B cell (primary cell): ENCODE data around the gene LRRC45. TPM values are rescaled to one million over a fixed set of nuclear protein-coding genes. Genes with fewer than 3 reads are reported as not detected.

Source experiments
- ATAC-seq: fragments of 200-7000 bp; cut with Tn5 transposase; one replicate; pipeline ENCODE4 v1.10.0; 2021; ENCODE audit warnings: low read depth, mild to moderate bottlenecking, moderate number of reproducible peaks, moderate library complexity
- CTCF ChIA-PET: fragments of 350-600 bp; sonication (Branson Sonifier 250); formaldehyde crosslinking; loops from one replicate; lab custom pipeline; 2021; ENCODE audit warnings: antibody characterized with exemption, inconsistent platforms; lab: Charles Lee
- POLR2A ChIA-PET: fragments of 350-600 bp; sonication (Branson Sonifier 250); formaldehyde crosslinking; loops from one replicate; lab custom pipeline; 2021; ENCODE audit warnings: antibody characterized with exemption; lab: Charles Lee
- DNase-seq: peaks from one replicate; pipeline ENCODE4 v3.0.0; 2013
- H2AFZ ChIP-seq: 2 replicates; pipeline ENCODE4 v1.6.1; 2012; ENCODE audit warnings: mild to moderate bottlenecking, low read depth, low read length; ENCODE audit not compliant: insufficient read depth, poor library complexity, severe bottlenecking
- H3K27ac ChIP-seq, 2 donors: 1 replicate in 1 of 2; 2 replicates in 1 of 2; pipeline ENCODE4 v1.5.1; 2012 to 2013; ENCODE audit warnings: low read length in 2 of 2, mild to moderate bottlenecking in 2 of 2, moderate library complexity in 1 of 2
- H3K27me3 ChIP-seq, 4 experiments: fragments of 200-600 bp in 1 of 4; sonication (generic) in 1 of 4; replicated peaks in 1 of 4; 1 replicate in 2 of 4; 2 replicates in 2 of 4; pipeline versions ENCODE4 v1.6.1 to v1.7.0; 2013 to 2016; ENCODE audit warnings: low read length in 3 of 4, mild to moderate bottlenecking in 2 of 4, mixed read lengths in 1 of 4, moderate library complexity in 1 of 4; ENCODE audit not compliant: insufficient read depth in 4 of 4, control insufficient read depth in 3 of 4; ENCODE audit errors: control extremely low read depth in 1 of 4
- H3K36me3 ChIP-seq, 2 experiments: replicated peaks in 1 of 2; 1 replicate in 1 of 2; 2 replicates in 1 of 2; pipeline versions ENCODE4 v1.6.1 to v1.7.1; 2013; ENCODE audit warnings: low read length in 1 of 2; ENCODE audit not compliant: insufficient read depth in 2 of 2, control insufficient read depth in 1 of 2; ENCODE audit errors: control extremely low read depth in 1 of 2, extremely low read depth in 1 of 2
- H3K4me1 ChIP-seq, 2 donors: fragments of 200-600 bp in 1 of 2; sonication (generic) in 1 of 2; 1 replicate in 1 of 2; 2 replicates in 1 of 2; pipeline versions ENCODE4 v1.5.1 to v1.6.1; 2013 to 2017; ENCODE audit warnings: low read length in 2 of 2; ENCODE audit not compliant: control insufficient read depth in 2 of 2, insufficient read depth in 2 of 2
- H3K4me2 ChIP-seq: replicated peaks from 2 replicates; pipeline ENCODE3; 2012; ENCODE audit warnings: mild to moderate bottlenecking, low read depth, low read length; ENCODE audit not compliant: poor library complexity, severe bottlenecking
- H3K4me3 ChIP-seq, 5 experiments: fragments of 200-600 bp in 1 of 5; sonication (generic) in 1 of 5; 1 replicate in 3 of 5; 2 replicates in 2 of 5; pipeline versions ENCODE4 v1.5.1 to v1.7.0; 2011 to 2016; ENCODE audit warnings: low read length in 4 of 5, mild to moderate bottlenecking in 4 of 5, low read depth in 2 of 5, control low read depth in 1 of 5, moderate library complexity in 1 of 5; ENCODE audit not compliant: insufficient read depth in 1 of 5; ENCODE audit errors: control extremely low read depth in 1 of 5, extremely low read depth in 1 of 5
- H3K79me2 ChIP-seq: fragments of 200-600 bp; sonication (generic); one replicate; pipeline ENCODE4 v1.6.0; 2016; ENCODE audit warnings: low read length; ENCODE audit not compliant: control insufficient read depth, insufficient read depth
- H3K9ac ChIP-seq: fragments of 200-600 bp; sonication (generic); 2 replicates; pipeline ENCODE4 v1.6.1; 2017; ENCODE audit warnings: mild to moderate bottlenecking, low read length, moderate library complexity
- H3K9me3 ChIP-seq, 3 donors: one replicate each; pipeline versions ENCODE4 v1.6.1 to v1.7.1; 2013; ENCODE audit warnings: low read length in 2 of 3; ENCODE audit not compliant: control insufficient read depth in 2 of 3, insufficient read depth in 1 of 3; ENCODE audit errors: control extremely low read depth in 1 of 3
- H4K20me1 ChIP-seq: 2 replicates; pipeline ENCODE4 v1.6.0; 2012; ENCODE audit warnings: mild to moderate bottlenecking, low read length; ENCODE audit not compliant: insufficient read depth, control insufficient read depth, poor library complexity, severe bottlenecking
- H3K27ac Mint-ChIP-seq: one replicate; pipeline ENCODE4 v1.8.0; 2021; ENCODE audit warnings: mixed read lengths
- H3K27me3 Mint-ChIP-seq: one replicate; pipeline ENCODE4 v1.8.0; 2021; ENCODE audit warnings: mixed read lengths
- H3K4me1 Mint-ChIP-seq: one replicate; pipeline ENCODE4 v1.8.0; 2021; ENCODE audit warnings: mixed read lengths
- H3K4me3 Mint-ChIP-seq: one replicate; pipeline ENCODE4 v1.8.0; 2021; ENCODE audit warnings: mixed read lengths
- H3K9me3 Mint-ChIP-seq: one replicate; pipeline ENCODE4 v1.8.0; 2022; ENCODE audit warnings: mixed read lengths; ENCODE audit not compliant: insufficient read depth
- EZH2 ChIP-seq: IDR thresholded peaks from 2 replicates; pipeline ENCODE4 v1.6.1; 2012; ENCODE audit warnings: borderline replicate concordance, low read depth, mild to moderate bottlenecking, moderate library complexity, low read length; ENCODE audit not compliant: insufficient read depth, poor library complexity, severe bottlenecking
- WGBS: methylation state at CpG from one replicate; pipeline ENCODE4 v1.1.5; 2013; ENCODE audit warnings: missing lambda C conversion rate; ENCODE audit not compliant: insufficient coverage; 5-methylcytosine and 5-hydroxymethylcytosine counted together
- intact Hi-C: fragments of 100-400 bp; cut with micrococcal nuclease; formaldehyde crosslinking; loops from one replicate; pipeline ENCODE4 v1.10.0; 2022
- polyA plus RNA-seq: library from polyadenylated mRNA; depleted of rRNA; stranded (reverse); fragments of >200 nt; gene quantifications from 2 replicates; pipeline ENCODE4 v1.2.3, GENCODE V29; 2012
- total RNA-seq, 2 donors: library from RNA; stranded (reverse); fragments of 120-200 nt in 1 of 2; gene quantifications; 1 replicate in 1 of 2; 2 replicates in 1 of 2; pipeline versions ENCODE4 v1.2.3 to v1.2.4, GENCODE V29; 2013 to 2022
- TF ChIP-seq, protein P1 (sequence below): fragments of 200-600 bp; IDR thresholded peaks from one replicate; pipeline ENCODE4 v1.8.0; 2022; ENCODE audit warnings: antibody characterized with exemption, mild to moderate bottlenecking

The LRRC45 gene
- total and polyA plus RNA-seq, 2 donors (not counting 1 experiment from before 2014, with no cell fraction given): 19.4 to 19.6 TPM

GRCh38 chr17:82056729-82057621, 33.9 kb downstream of the LRRC45 start:
- POLR2A ChIA-PET: interaction anchor here (0.5 kb wide), 1 partner anchor 388 kb away, joined by 3 read pairs; no protein-coding TSS in a partner anchor
- H2AFZ ChIP-seq: no peak overlapping the region
- Mint-ChIP-seq H3K27ac (no peak overlapping the region), H3K4me1 (peaks cover 3% of the 10 kb centered on the region), H3K4me3 (no peak overlapping the region), H3K9me3 (no peaks in the 10 kb centered on the region), H3K27me3 (no peaks in the 10 kb centered on the region)
- peaks cover 19% of the 10 kb centered on the region for H4K20me1 ChIP-seq
- no peaks in the 10 kb centered on the region for H3K27me3 ChIP-seq
- H3K4me2 ChIP-seq: no peak overlapping the region
- intact Hi-C loops: no loop called here
- H3K79me2 ChIP-seq: peaks cover 20% of the 10 kb centered on the region
- ATAC-seq (no peak), DNase-seq (no peak)
- WGBS: 90% methylated on average over 29 of the region's 29 CpGs
- H3K36me3 ChIP-seq: peaks cover 0 to 53% of the 10 kb centered on the region in 2 experiments
- H3K4me3 ChIP-seq: no peak overlapping the region
- H3K9me3 ChIP-seq: no peaks in the 10 kb centered on the region
- H3K27ac ChIP-seq: no peak overlapping the region
- CTCF ChIA-PET: no interaction called here
- peaks cover 11 to 19% of the 10 kb centered on the region in 2 donors for H3K4me1 ChIP-seq
- TF ChIP-seq EZH2: no peak
- TF ChIP-seq, protein P1, sequence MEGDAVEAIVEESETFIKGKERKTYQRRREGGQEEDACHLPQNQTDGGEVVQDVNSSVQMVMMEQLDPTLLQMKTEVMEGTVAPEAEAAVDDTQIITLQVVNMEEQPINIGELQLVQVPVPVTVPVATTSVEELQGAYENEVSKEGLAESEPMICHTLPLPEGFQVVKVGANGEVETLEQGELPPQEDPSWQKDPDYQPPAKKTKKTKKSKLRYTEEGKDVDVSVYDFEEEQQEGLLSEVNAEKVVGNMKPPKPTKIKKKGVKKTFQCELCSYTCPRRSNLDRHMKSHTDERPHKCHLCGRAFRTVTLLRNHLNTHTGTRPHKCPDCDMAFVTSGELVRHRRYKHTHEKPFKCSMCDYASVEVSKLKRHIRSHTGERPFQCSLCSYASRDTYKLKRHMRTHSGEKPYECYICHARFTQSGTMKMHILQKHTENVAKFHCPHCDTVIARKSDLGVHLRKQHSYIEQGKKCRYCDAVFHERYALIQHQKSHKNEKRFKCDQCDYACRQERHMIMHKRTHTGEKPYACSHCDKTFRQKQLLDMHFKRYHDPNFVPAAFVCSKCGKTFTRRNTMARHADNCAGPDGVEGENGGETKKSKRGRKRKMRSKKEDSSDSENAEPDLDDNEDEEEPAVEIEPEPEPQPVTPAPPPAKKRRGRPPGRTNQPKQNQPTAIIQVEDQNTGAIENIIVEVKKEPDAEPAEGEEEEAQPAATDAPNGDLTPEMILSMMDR: no peak
- no peak overlapping the region for H3K9ac ChIP-seq

DNA sequence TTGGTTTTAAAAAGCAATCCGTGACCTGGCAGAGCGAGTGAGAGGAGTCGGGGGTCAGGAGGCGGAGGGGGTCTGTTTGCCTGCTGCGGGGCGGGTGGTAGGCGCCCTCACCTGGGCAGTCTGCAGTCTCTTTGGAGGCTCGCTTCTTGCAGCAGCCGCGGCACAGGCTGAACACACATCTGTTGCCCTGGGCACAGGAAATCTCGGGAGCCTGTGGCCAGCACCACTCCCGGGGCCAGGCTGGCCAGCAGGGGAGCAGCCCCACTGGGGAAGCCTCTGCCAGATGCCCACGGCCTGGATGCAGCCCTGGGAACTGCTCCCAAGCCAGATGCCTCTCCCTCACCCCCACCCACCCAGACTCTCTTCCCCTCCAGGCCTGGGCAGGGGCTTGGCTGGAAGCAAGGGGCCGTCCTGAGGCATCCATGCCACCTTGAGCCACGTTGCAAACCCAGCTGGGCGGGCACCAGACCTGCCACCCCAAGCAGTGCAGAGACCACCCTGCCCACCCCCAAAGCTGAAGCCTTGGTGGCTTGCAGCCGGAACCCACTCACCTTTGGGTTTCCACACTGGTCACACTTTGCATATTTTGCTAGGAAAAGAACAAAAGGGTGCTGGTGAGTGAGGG, 35.2 kb downstream of the LRRC45 start:
- Mint-ChIP-seq H3K9me3 (no peaks in the 10 kb centered on the region), H3K4me3 (no peak overlapping the region), H3K27me3 (no peaks in the 10 kb centered on the region), H3K27ac (no peak overlapping the region), H3K4me1 (peaks cover under 1% of the 10 kb centered on the region)
- 91% methylated on average over 17 of the region's 17 CpGs for WGBS
- Histone ChIP-seq H3K27ac (no peak overlapping the region), H3K4me3 (no peak overlapping the region), H3K9me3 (no peaks in the 10 kb centered on the region), H3K36me3 (peaks cover 0 to 57% of the 10 kb centered on the region in 2 experiments), H3K79me2 (peaks cover 7% of the 10 kb centered on the region), H3K27me3 (no peaks in the 10 kb centered on the region), H4K20me1 (peaks cover 6% of the 10 kb centered on the region), H3K4me2 (no peak overlapping the region), H2AFZ (no peak overlapping the region), H3K9ac (no peak overlapping the region), H3K4me1 (peaks cover 0 to 7% of the 10 kb centered on the region in 2 donors)
- no peak for DNase-seq
- TF ChIP-seq, protein P1: no peak
- no peak for TF ChIP-seq EZH2
- intact Hi-C loops: no loop called here
- no peak for ATAC-seq
- ChIA-PET POLR2A (no interaction called here), CTCF (no interaction called here)
